H9 (cell line): ENCODE data around the gene UROS. TPM values are rescaled to one million over a fixed set of nuclear protein-coding genes. Genes with fewer than 3 reads are reported as not detected.

Source experiments
- DNase-seq: peaks from one replicate; pipeline ENCODE4 v3.0.0-alpha.2; 2017
- H2AFZ ChIP-seq: one replicate; pipeline ENCODE4 v1.6.1; 2013; ENCODE audit warnings: mild to moderate bottlenecking, low read length, control low read depth, moderate library complexity
- H2AK5ac ChIP-seq: 2 replicates; pipeline ENCODE4 v1.6.1; 2013; ENCODE audit warnings: low read length, control low read depth, mixed read lengths; ENCODE audit not compliant: insufficient read length
- H2BK120ac ChIP-seq: one replicate; pipeline ENCODE4 v1.6.1; 2013; ENCODE audit warnings: low read depth, mild to moderate bottlenecking, low read length, control low read depth, inconsistent platforms; ENCODE audit not compliant: poor library complexity, severe bottlenecking
- H2BK12ac ChIP-seq: 2 replicates; pipeline ENCODE4 v1.6.1; 2013; ENCODE audit warnings: low read length, control low read depth, mixed read lengths, low read depth; ENCODE audit not compliant: insufficient read length
- H2BK15ac ChIP-seq: 2 replicates; pipeline ENCODE4 v1.6.1; 2013; ENCODE audit warnings: low read depth, low read length, control low read depth
- H2BK20ac ChIP-seq: one replicate; pipeline ENCODE4 v1.6.1; 2013; ENCODE audit warnings: low read depth, mild to moderate bottlenecking, low read length, control low read depth, inconsistent platforms; ENCODE audit not compliant: poor library complexity, severe bottlenecking
- H2BK5ac ChIP-seq: 2 replicates; pipeline ENCODE4 v1.6.1; 2013; ENCODE audit warnings: low read length, control low read depth, mixed read lengths; ENCODE audit not compliant: insufficient read length
- H3K14ac ChIP-seq: 2 replicates; pipeline ENCODE4 v1.6.1; 2013; ENCODE audit warnings: low read length, control low read depth; ENCODE audit not compliant: insufficient read depth
- H3K18ac ChIP-seq: 2 replicates; pipeline ENCODE4 v1.6.1; 2013; ENCODE audit warnings: low read depth, mild to moderate bottlenecking, mixed read lengths, low read length, control low read depth; ENCODE audit not compliant: insufficient read length
- H3K23ac ChIP-seq: 2 replicates; pipeline ENCODE4 v1.6.1; 2013; ENCODE audit warnings: low read length, control low read depth, mixed read lengths, low read depth; ENCODE audit not compliant: insufficient read length
- H3K23me2 ChIP-seq: 2 replicates; pipeline ENCODE4 v1.6.1; 2013; ENCODE audit warnings: low read depth, mild to moderate bottlenecking, mixed read lengths, low read length, control low read depth; ENCODE audit not compliant: insufficient read length, poor library complexity, severe bottlenecking
- H3K27ac ChIP-seq: 2 replicates; pipeline ENCODE4 v1.5.1; 2013; ENCODE audit warnings: low read length, control low read depth, mixed read lengths, low read depth; ENCODE audit not compliant: insufficient read length
- H3K27me3 ChIP-seq: 2 replicates; pipeline ENCODE4 v1.6.1; 2013; ENCODE audit warnings: low read length, control low read depth, inconsistent platforms; ENCODE audit not compliant: insufficient read depth
- H3K4ac ChIP-seq: 2 replicates; pipeline ENCODE4 v1.6.1; 2013; ENCODE audit warnings: low read depth, mild to moderate bottlenecking, control low read depth, inconsistent platforms, low read length, moderate library complexity
- H3K4me1 ChIP-seq: 2 replicates; pipeline ENCODE4 v1.6.1; 2013; ENCODE audit warnings: low read length, control low read depth, inconsistent platforms; ENCODE audit not compliant: insufficient read depth
- H3K4me2 ChIP-seq: 2 replicates; pipeline ENCODE4 v1.6.1; 2013; ENCODE audit warnings: low read length, control low read depth, mixed read lengths; ENCODE audit not compliant: insufficient read length, insufficient read depth
- H3K56ac ChIP-seq: 2 replicates; pipeline ENCODE4 v1.6.1; 2013; ENCODE audit warnings: low read depth, mild to moderate bottlenecking, mixed read lengths, low read length, control low read depth; ENCODE audit not compliant: insufficient read length
- H3K79me1 ChIP-seq: 2 replicates; pipeline ENCODE4 v1.6.1; 2013; ENCODE audit warnings: low read depth, mild to moderate bottlenecking, moderate library complexity, low read length, control low read depth, inconsistent platforms; ENCODE audit not compliant: insufficient read depth, poor library complexity, severe bottlenecking
- H3K79me2 ChIP-seq: 2 replicates; pipeline ENCODE4 v1.6.1; 2013; ENCODE audit warnings: low read length, control low read depth, inconsistent platforms; ENCODE audit not compliant: insufficient read depth
- H3K9ac ChIP-seq: 2 replicates; pipeline ENCODE4 v1.6.1; 2013; ENCODE audit warnings: low read length, control low read depth, mixed read lengths; ENCODE audit not compliant: insufficient read length; ENCODE audit errors: extremely low read depth
- H3K9me3 ChIP-seq: one replicate; pipeline ENCODE4 v1.6.1; 2013; ENCODE audit warnings: low read depth, low read length, inconsistent platforms; ENCODE audit not compliant: control insufficient read depth
- H3T11ph ChIP-seq: one replicate; pipeline ENCODE4 v1.6.1; 2013; ENCODE audit warnings: mild to moderate bottlenecking, low read length, control low read depth, inconsistent platforms
- H4K20me1 ChIP-seq: one replicate; pipeline ENCODE4 v1.6.1; 2013; ENCODE audit not compliant: control insufficient read depth, insufficient read length, insufficient read depth
- H4K5ac ChIP-seq: 2 replicates; pipeline ENCODE4 v1.6.1; 2013; ENCODE audit warnings: low read depth, mild to moderate bottlenecking, mixed read lengths, low read length, control low read depth; ENCODE audit not compliant: insufficient read length
- H4K8ac ChIP-seq: replicated peaks from 2 replicates; pipeline ENCODE4 v1.6.1; 2013; ENCODE audit warnings: low read length, control low read depth, mixed read lengths, low read depth; ENCODE audit not compliant: insufficient read length
- H4K91ac ChIP-seq: 2 replicates; pipeline ENCODE4 v1.6.1; 2013; ENCODE audit warnings: low read depth, mild to moderate bottlenecking, moderate library complexity, mixed read lengths, low read length, control low read depth; ENCODE audit not compliant: insufficient read length
- H3K27ac Mint-ChIP-seq, 3 experiments: 2 replicates in 2 of 3; 3 replicates in 1 of 3; pipeline ENCODE4 v1.8.0; 2020 to 2021; ENCODE audit warnings: mixed read lengths in 3 of 3, mild to moderate bottlenecking in 1 of 3, moderate library complexity in 1 of 3
- H3K27me3 Mint-ChIP-seq: 2 replicates; pipeline ENCODE4 v1.8.0; 2021; ENCODE audit warnings: low read depth, mild to moderate bottlenecking, moderate library complexity, mixed read lengths
- H3K36me3 Mint-ChIP-seq, 3 experiments: 2 replicates in 2 of 3; 3 replicates in 1 of 3; pipeline ENCODE4 v1.8.0; 2020 to 2021; ENCODE audit warnings: low read depth in 3 of 3, mixed read lengths in 3 of 3; ENCODE audit not compliant: insufficient read depth in 1 of 3
- H3K4me1 Mint-ChIP-seq, 2 experiments: 2 replicates each; pipeline ENCODE4 v1.8.0; 2020; ENCODE audit warnings: mixed read lengths in 2 of 2
- H3K4me3 Mint-ChIP-seq, 2 experiments: 2 replicates in 1 of 2; 3 replicates in 1 of 2; pipeline ENCODE4 v1.8.0; 2020 to 2021; ENCODE audit warnings: mild to moderate bottlenecking in 2 of 2, mixed read lengths in 2 of 2, moderate library complexity in 1 of 2
- H3K9me3 Mint-ChIP-seq, 2 experiments: 2 replicates in 1 of 2; 3 replicates in 1 of 2; pipeline ENCODE4 v1.8.0; 2020; ENCODE audit warnings: mild to moderate bottlenecking in 2 of 2, mixed read lengths in 2 of 2, moderate library complexity in 1 of 2
- WGBS: extraction: QIAGEN DNeasy Blood & Tissue Kit; methylation state at CpG from one replicate; pipeline ENCODE4 v1.1.7; 2013; ENCODE audit warnings: missing lambda C conversion rate, low lambda C conversion rate, mixed read lengths; ENCODE audit not compliant: insufficient read length; ENCODE audit errors: extremely low coverage; 5-methylcytosine and 5-hydroxymethylcytosine counted together
- total RNA-seq: library from RNA; stranded (reverse); gene quantifications from 2 replicates; pipeline ENCODE4 v1.2.1, GENCODE V29; 2021
- TF ChIP-seq, protein P1 (sequence below): fragments of 200-600 bp; sonication (generic); conservative IDR thresholded peaks from 3 replicates; pipeline ENCODE4 v1.8.0; 2021; ENCODE audit warnings: antibody characterized with exemption, mild to moderate bottlenecking

UROS gene
- total RNA-seq, 1 experiment from 2014 or later = 42.3 TPM

DNA sequence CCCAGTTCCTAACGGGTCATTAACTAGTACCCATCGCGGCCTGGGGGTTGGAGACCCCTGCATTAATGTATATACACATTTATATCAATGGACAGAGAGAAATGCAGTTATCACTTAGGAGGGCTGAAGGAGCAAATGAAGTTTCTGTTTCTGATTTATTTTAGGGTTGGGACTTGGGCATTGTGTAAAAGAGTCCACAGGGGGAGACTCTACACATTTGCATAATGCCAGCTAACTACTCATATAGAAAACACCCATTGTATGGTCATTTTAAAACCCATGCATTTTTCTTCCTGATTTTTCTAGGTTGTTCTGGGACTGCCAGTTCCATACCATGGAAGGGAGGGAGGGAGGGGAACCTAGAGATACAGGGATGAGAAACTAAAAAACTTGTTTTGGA lies 23.8 kb upstream of the UROS start:
- Histone ChIP-seq H3K23me2 (no peaks in the 10 kb centered on the region), H3K23ac (no peak overlapping the region), H3K9me3 (no peaks in the 10 kb centered on the region), H3K18ac (no peak overlapping the region), H2AFZ (no peak overlapping the region), H3K4ac (no peak overlapping the region), H3K79me2 (no peaks in the 10 kb centered on the region), H2BK5ac (no peak overlapping the region), H3K79me1 (no peaks in the 10 kb centered on the region), H2BK15ac (no peak overlapping the region), H2AK5ac (no peak overlapping the region), H3K27me3 (no peaks in the 10 kb centered on the region), H3K4me1 (no peaks in the 10 kb centered on the region), H3K14ac (no peak overlapping the region), H3T11ph (no peak overlapping the region), H4K91ac (no peak overlapping the region), H2BK20ac (no peak overlapping the region), H4K8ac (no peak overlapping the region), H4K20me1 (peaks cover 2% of the 10 kb centered on the region), H4K5ac (no peak overlapping the region), H2BK12ac (no peak overlapping the region), H2BK120ac (no peak overlapping the region), H3K9ac (no peak overlapping the region), H3K27ac (no peak overlapping the region), H3K4me2 (no peak overlapping the region), H3K56ac (no peak overlapping the region)
- no peaks in the 10 kb centered on the region for H3K27me3 Mint-ChIP-seq
- no peaks in the 10 kb centered on the region for H3K4me1 Mint-ChIP-seq
- H3K4me3 Mint-ChIP-seq = no peak overlapping the region
- H3K36me3 Mint-ChIP-seq = peaks cover 12 to 36% (median 24%) of the 10 kb centered on the region in 3 experiments
- TF ChIP-seq, protein P1, sequence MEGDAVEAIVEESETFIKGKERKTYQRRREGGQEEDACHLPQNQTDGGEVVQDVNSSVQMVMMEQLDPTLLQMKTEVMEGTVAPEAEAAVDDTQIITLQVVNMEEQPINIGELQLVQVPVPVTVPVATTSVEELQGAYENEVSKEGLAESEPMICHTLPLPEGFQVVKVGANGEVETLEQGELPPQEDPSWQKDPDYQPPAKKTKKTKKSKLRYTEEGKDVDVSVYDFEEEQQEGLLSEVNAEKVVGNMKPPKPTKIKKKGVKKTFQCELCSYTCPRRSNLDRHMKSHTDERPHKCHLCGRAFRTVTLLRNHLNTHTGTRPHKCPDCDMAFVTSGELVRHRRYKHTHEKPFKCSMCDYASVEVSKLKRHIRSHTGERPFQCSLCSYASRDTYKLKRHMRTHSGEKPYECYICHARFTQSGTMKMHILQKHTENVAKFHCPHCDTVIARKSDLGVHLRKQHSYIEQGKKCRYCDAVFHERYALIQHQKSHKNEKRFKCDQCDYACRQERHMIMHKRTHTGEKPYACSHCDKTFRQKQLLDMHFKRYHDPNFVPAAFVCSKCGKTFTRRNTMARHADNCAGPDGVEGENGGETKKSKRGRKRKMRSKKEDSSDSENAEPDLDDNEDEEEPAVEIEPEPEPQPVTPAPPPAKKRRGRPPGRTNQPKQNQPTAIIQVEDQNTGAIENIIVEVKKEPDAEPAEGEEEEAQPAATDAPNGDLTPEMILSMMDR = no peak
- no CpG with 5 or more reads among the region's 3 CpGs for WGBS
- no peak for DNase-seq
- H3K9me3 Mint-ChIP-seq = no peaks in the 10 kb centered on the region
- H3K27ac Mint-ChIP-seq = no peak overlapping the region
